HG02759 (cell line): ENCODE results near the gene ALKAL2.
A peak's percentile ranks its signal among the peaks of the same experiment; 100 is the strongest.

Experiments
- ATAC-seq: cut with Tn5 transposase; IDR thresholded peaks from one replicate; pipeline ENCODE4 v1.9.1; 2021; ENCODE audit warnings: mild to moderate bottlenecking, moderate library complexity; ENCODE audit not compliant: unreplicated experiment

ALKAL2 gene

DNA sequence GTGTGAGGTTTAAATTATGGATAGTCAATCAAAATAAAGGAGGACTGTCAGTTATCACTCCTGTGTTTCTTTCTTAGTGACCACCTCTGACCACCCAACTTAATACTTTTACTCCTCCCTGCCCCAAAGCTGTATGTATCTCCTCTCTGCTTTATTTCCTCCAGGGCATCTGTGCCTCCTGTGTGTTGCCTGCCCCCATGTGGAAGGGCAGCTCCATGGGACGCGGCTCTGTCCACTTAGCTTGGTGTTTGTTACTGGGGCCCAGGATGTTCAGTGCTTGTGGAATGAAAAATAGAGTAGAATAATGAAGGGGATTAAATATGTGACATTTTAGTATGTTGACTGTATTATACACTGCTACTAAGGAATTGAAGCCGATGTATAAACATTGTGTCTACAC lies 13.4 kb downstream of the ALKAL2 start:
- no peak for ATAC-seq

DNA sequence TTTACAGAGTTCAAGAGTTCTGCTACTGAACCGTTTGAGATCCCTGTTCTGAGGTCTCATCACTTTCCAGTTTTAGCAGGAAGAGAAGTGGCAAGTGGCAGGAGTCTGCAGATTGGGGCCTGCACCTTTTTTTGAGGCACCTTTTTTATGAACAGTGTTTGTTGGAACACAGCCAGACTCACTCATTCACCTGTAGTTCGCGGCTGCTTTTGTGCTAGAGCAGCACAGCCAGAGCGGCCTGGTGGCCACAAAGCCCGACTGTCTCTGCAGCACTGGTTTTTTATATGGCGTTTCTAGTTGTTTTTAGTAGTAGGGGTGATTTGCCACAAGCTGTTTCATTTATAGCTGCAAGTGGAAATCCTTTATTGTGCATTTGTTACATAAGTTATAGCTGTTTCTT lies 14.6 kb downstream of the ALKAL2 start:
- no peak for ATAC-seq

DNA sequence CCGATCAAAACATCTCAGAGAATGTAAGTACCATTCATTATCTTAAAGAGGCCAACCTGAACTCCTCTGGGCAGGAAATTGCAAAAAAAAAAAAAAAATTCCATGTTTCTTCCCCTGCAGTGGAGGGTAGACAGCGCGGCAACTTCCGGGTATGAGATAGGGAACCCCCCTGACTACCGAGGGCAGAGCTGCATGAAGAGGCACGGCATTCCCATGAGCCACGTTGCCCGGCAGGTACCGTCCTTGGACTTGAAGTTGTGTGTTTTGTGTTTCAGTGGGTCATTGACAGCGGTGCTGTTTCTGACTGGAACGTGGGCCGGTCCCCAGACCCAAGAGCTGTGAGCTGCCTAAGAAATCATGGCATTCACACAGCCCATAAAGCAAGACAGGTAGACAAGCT lies 16.0 kb downstream of the ALKAL2 start:
- no peak for ATAC-seq

DNA sequence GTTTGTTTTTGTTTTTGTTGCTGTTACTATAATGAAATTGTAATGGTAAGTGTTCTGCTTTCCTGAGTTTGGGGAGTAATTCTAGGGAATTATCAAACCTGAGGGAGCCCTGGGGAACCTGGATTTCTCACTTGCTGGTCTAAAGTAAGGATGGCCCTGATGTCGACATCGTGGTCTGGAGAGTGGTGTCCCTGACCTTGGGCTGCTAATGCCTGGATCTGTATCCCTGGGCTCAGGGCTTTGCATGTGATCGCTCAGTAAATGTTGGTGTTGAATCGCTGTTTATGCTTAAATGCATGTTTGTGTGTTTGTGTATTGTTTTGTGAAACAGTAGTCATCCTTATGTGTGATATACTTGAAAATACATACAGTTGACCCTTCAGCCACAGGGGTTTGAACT lies 17.0 kb downstream of the ALKAL2 start:
- no peak for ATAC-seq

DNA sequence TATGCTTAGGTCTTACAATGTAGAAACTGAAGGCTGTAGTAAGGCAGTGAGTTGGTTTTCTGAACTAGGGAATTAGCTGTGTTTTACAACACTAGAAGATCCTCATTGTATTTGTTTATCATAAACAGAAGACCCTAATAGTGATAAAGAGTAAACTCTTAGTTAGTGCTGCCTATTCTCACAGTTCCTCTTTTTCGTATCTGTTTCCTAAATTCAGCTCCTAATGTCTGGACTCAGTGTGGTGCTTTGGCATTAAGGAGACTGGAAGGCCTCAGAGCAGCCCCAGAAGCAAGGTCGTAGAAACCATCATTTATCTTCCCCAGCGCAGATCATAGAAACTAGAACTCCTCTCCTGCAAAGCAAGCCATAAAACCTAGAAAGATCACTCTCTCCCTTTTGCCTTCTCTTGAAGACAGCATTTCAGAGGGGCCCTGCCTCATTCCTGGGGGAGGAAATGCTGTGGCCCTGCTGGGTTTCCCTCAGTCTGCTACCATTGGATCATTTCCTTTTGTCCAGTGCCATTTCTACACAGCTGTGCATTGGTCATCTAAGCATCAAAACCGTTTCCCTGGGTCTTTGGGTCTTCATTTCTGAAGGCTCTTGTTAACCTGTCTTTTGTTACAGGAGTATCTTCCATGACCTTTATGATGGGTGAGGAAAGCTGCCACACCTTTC lies 18.4 kb downstream of the ALKAL2 start:
- no peak for ATAC-seq

DNA sequence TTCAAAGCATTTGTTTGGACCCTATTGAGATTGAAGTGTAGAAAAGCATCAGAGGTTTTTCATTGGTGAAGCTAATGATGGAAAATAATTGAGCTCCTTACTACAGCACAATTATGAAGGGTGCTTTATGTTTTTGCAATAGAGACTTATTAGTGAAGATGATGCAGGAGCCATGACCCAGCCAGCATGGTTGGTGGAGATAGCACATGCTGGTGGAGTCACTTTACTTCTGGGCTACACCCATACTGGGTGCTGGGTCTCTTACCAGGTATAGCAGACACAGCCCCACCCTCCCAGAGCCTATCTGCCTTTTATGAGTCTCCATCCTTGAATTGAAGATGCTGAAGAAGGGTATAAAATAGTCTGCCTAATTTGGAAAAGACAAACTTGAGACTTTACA lies 19.6 kb downstream of the ALKAL2 start:
- no peak for ATAC-seq

DNA sequence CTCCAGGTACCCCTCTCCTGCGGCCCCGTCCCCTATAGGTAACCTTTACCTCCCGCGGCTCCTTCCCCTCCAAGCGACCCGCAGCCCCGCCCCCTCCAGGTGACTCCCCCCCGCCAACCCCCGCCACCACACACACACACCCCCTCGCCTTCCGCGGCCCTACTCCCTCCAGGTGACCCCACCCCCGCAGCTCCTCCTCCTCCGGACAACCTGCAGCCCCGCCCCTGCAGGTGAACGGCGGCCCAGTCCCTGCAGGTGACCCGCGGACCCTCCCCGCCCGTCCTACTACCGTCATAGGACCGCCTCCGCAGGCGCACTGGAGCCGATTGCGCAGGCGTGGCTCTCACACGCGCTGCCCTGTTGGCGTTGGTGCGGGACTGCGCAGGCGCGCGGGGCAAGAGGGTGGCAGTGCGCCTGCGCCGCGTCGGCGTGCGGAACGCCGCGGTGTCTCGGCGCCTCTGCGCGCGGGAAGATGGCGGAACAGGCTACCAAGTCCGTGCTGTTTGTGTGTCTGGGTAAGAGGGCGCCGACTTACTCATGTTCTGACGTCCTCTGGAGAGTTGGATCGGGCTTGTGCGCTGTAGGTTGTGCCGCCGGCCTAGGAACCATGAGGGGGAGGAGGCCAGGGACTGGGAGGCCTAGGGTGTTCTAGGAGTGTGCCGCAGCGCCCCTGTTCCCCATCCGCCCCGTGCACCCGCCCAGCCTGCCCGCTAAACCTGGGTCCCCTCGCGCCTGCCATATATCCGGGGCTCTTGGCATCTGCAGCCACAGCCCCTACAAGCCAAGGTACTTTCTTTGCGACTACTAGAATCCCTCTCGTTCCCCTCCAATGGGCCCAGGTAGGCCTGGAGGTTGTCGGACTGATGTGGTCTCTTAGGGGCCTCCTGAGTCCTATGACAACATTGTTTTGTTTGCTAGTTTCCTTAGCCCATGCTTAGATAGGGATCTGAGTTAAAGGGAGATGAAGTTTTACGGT lies 23.1 kb downstream of the ALKAL2 start, which contains the start of gene ACP1:
ACP1 (plus strand) TSS at position 455 of the 976 bp plus-strand sequence; CDS start at position 473, 18 bp downstream.
- peak; percentile 90 for ATAC-seq

DNA sequence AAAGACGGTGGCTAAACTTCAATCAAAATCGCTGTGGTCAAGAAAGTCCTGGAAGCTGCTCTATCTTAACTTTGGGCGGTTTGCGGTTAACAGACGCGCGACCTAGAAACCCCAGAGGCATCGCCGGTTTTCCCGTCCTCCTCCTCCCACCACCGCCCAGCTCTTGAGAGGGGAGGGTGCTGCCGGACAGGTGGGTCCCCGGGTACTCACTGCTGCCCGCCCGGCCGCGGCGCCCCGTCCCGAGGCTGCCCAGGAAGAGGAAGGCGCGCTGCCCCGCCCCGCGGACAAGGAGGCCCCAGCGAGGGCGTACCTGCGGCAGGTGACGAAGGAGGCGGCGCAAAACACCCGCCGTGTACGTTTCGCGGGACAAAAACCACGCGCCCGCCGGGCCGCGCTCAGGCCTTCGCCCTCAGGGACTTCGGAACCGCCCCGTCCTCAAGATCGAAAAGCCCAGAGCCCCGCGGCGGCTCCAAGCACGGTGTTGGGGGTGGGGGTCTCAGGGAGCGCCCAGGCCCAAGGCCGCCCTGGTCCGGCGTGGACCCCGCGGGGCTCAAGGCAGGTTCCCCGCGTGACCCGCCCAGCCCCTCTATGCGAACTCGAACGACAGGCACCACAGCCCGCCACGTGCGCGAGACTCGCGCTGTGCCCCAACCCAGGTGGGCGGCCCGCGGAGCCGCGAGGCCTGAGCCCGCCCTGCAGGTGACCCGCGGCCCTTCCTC lies 24.0 kb downstream of the ALKAL2 start, which contains the start of gene SH3YL1:
SH3YL1 (minus strand) TSS at position 259 of the 719 bp plus-strand sequence; CDS start at position 211, 48 bp downstream.
- peak; percentile 33 for ATAC-seq

DNA sequence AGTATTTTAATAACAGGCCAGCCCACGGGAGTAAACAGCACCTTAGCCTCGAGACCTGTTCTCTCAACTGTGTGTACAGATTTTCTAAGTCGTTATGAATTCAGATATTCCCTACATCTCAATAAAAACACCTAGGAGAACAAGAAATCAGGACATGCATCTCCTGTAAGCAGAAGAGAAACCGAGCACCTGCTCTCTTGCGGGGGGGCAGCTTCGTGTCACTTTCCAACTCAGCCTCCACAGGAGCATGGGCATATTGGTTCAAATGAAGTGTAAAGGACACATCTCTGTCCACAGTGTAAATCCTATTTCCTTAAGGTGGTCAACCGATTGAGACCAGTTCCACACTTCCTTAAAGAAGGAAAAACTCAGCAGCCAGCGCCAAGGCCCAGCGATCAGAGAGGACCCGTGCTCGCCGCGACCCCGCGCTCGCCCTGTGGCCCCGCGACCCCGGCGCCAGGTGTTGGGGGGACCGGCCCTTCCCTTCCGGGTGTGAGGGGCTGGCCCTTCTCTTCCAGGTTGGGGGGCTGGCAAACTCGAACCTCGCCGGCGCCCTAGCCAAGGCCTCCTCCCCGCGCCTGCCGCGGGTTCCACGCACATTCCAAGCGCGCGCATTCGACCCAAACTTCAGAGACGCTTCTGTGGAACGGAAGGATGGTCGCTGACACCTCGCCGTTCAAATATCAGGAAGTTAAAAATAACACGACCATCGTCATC lies 24.7 kb downstream of the ALKAL2 start:
- ATAC-seq, result no peak

DNA sequence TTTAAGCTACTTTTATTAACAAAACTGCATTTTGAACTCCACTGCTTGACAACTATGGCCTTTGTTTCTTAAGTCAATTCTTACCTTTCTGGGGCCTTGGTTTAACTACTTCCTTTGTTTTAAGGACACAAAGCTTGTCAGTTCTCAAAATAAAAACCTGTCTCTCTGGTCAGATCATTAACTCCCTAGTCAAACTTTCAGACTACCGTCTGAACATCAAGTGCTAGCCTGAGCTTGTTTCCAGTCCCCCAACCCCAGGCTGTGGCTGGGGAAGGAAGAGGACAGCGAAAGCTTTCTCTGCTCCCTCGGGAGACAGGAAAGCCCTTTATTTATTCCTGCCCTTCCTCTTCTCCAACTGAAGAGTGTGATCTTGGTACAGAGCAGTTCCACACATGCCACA lies 25.8 kb downstream of the ALKAL2 start:
- no peak for ATAC-seq

DNA sequence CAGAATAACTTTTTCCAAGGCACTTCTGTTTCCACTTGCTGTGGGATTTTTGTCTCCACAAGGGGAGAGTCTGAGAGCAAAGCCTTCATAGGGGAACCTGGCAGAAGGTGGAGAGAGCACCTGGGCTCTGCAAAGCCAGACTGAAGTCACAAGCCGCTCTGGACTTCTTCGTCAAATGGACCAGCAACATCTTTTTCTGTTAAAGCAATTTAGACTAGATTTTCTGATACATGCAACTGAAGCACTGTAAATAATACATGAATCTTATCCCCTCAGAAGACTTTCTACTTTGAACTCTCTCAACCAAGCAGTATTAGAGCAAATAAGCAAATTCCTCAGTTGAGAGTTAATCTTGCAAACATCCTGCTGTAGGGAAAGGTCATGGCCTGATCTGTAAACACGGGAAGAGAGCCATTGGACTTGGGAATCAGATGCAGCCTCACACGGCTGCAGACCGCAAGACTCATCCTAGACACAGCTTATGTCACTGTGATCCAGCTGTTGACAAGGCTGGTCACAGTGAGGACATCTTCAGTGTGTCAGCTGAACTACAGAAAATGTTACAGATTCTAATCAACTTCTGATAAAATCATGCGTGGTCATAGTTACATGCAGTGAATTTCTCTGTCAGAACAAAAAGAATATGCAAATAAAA lies 27.3 kb downstream of the ALKAL2 start:
- ATAC-seq, result no peak

DNA sequence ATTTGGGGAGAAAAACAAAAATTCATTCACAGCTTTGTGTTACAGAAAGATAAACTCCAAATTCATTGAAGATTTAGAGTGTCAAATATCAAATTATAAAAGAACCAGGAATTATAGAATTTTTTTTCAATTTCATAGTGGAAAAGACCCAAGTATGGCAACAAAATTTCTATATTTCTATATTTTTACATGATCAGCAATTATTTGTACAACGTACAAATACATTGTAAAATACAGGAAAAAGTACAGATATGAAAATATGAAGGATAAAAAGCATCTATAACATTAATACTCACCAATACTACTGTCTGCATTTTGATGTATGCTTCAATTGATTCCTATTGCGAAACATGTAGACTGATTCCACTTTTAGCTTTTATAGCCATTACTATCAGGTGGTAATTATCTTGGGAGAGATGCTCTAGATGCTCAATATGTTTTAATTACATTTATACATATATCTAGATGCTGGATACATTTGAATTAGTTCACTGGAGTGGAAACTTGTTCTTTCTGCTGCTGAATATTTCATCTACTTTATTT lies 28.0 kb downstream of the ALKAL2 start:
- ATAC-seq, result no peak

DNA sequence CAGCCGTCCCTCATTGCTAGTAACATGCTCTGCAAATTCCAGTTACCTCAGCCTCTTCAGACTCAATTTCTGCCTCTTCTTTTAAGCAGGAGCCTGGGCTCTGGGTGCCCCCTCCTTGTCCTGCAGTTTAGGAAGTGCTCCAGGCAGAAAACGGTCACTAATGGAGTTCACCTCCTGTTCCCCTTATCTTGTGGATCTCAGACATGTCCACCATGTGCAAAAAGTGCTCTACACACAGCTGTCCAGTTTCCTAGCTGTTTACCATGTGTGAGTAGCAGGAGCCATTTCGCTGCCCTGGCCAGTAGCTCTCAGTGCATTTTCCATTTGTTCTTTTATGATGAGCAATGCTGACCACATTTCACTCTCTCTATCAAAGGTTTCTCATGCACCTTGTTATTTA lies 29.0 kb downstream of the ALKAL2 start:
- no peak for ATAC-seq

DNA sequence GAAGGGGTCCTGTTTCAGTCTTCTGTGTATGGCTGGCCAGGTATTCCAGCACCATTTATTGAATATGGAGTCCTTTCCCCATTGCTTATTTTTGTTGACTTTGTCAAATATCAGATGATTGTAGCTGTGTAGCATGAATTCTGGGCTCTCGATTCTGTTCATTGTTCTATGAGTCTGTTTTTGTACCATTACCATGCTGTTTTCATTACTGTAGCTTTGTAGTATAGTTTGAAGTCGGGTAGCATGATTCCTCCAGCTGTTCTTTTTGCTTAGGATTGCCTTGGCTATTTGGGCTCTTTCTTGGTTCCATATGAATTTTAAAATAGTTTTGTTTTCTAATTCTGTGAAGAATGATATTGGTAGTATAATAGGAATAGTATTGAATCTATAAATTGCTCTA lies 30.0 kb downstream of the ALKAL2 start:
- ATAC-seq, result no peak

DNA sequence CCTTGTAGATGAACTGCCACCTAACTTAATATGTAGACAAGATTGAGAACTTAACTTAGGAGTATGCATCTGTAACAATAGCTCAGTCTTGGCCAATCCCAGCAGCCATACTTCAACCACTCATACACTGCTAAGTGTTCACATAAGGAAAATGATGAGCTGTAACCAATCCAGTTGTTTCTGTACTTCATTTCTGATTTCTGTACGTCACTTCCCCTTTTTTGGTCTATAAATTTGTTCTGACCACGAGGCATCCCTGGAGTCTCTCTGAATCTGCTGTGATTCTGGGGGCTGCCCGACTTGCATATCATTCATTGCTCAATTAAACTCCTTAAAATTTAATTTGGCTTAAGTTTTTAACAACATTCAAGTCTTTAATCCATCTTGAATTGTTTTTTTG lies 30.5 kb downstream of the ALKAL2 start:
- no peak for ATAC-seq

DNA sequence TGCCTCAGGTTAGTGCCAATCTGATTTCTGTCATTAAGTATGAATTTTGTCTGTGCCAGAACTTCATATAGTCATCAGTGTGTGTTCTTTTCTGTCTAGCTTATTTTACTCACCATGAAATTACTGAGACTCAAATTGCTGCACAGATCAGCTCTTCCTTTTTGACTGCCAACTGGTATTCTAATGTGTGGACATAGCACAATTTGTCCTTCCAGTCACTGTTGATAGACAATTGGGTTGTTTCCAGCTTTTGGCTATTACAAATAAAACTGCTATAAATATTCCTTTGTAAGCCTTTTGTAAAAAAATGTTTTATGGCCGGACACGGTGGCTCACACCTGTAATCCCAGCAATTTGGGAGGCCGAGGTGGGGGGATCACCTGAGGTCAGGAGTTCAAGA lies 31.8 kb downstream of the ALKAL2 start:
- no peak for ATAC-seq

DNA sequence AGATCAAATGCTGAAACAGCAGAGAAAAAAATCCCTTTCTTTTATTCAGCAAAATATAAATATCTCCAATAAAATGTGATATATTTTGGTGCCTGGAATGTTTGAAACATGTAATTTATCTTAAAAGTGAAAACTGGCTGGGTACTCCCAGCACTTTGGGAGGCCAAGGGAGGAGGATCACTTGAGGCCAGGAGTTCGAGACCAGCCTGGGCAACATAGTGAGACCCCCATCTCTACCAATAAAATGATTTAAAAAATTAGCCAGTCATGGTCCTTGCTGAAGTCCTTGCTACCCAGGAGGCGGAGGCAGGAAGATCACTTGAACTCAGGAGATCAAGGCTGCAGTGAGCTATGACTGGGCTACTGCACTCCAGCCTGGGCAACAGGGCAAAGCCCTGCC lies 32.7 kb downstream of the ALKAL2 start:
- no peak for ATAC-seq

DNA sequence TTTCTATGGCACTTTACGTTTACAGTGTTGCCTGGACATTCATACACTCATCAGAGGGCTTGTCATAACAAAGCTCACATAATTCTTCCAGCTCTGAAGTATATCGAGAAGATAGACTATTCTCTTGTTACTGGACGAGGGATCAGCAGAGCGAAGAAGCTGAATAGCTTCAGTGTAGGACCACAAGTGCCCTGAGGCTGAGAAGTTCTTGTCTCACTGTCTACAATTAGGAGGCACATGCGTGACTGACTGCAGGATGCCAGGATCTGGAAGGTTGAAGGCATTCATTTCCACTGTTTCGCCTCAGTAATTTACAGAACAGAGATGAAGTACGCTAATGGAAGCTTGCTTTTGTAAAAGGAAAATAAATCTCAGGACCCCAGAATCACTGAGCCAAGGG lies 33.6 kb downstream of the ALKAL2 start:
- ATAC-seq, result no peak

DNA sequence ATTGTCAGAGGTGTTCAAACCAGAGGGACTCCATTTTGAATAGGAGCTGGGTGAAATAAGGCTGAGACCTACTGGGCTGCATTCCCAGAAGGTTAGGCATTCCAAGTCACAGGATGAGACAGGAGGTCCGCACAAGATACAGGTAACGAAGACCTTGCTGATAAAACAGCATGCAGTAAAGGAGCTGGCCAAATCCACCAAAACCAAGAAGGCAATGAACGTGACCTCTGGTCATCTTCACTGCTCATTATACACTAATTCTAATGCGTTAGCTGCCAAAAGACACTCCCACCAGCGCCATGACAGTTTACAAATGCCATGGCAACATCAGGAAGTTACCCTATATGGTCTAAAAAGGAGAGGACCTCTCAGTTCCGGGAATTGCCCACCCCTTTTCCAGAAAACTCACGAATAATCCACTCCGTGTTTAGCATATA lies 34.7 kb downstream of the ALKAL2 start:
- no peak for ATAC-seq
